C1 segment of cervical spinal cord (tissue), 14 donors: ENCODE results near the gene ARHGEF38.

Experiments used
- DNase-seq, 14 donors: peaks; one replicate each; lab custom pipeline; 2025; lab: John Stamatoyannopoulos, UW

ARHGEF38 gene

DNA sequence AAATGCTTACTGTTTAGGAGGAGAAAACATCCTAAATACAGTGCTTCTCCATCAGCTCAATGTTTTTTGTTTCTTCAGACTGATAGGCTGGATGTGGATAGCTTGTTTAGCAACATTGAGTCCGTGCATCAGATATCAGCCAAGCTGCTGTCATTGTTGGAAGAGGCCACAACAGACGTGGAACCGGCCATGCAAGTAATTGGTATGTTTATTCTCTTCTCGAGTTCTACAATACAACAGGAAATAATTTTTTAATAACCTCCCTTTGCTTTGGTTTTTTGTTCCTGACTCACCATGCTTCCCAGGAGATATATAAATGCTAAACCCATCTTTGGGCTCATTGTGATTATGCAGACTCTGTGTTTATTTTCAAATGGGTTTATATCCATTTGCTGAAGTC is 60.9 kb downstream of the ARHGEF38 start:
- DNase-seq, result no peak

DNA sequence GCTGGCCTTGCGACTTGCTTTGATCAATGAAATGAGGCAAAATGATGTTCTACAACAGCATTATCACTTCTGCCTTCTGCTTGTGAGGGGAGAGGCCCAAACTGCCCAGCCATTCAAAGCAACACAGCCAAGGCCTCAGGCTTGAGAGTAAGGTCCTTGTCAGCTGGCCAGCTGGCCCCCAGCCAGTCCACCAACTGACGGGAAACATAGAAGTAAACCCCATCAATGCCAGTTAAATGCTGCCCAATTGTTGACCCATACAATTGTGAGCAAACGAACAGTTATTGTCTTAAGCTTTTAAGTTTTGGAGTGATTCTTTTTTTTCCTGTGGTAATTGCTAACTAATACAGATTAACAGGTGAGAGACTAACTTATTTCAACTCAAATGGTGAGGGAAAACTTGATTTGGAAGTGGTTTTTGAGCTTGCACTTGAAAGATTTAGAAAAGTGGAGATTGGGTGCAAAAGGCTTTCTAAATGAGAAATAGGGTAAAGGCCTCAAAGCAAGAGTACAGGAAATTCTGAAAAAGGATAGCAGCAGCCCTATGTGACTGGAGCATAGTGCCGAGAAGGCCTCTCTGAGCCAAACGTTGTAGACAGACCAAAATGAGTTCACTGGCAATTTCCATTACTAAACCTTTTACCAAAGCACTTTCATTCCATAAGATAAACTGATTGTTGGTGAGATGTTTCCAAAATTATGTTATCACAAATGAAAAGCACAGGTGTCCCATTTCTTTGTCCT is 66.9 kb downstream of the ARHGEF38 start:
- DNase-seq, result peak in 6 of 14 donors; percentile 3 to 63 (median 18)

DNA sequence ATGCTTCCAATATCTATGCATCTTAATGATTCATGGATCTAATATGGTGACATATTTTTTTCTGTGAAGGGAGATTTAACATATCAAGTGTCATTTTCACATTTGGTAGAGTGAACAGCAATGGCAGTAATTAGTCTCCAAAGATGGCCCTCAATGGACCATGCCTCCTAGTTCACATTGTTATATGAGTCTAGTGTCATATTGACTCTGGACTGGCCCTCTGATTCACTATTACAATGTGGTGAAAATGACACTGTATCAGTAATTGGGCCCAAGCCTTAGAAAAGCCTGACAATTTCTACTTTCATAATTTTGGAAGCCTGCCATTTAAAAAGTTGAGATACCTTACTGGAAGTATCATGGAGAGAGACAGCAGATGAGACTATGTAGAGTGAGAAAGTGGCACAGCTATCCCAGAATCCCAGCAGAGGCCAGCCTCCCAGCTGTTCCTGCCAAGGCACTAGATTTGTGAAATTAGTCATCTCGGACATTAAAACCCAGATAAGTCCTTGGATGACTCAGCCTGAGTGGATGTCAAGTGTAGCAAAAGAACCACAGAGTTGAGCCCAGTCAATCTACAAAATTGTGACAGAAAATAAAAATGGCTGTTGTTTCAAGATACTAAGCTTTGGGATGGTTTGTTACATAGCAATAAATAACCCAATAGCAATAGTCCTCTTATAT is 68.4 kb downstream of the ARHGEF38 start:
- no peak for DNase-seq

DNA sequence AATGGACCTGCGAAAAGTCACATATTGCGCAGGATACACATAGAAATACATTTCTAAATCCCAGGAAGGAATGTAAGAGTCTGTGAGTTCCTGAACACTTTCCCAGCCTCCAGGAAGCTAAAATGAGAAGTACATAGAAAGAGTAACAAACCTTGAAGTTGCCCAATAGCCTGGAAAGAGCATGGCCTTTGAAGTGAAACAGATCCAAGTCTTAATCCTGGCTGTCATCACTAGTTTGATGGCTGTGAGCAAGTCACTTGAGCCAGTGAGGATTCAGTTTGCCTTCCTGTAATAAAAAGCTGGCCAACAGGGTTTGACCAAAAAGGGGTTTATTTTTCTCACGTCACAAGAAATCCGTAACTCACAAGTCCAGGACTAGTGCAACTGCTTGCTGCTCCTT is 69.8 kb downstream of the ARHGEF38 start:
- DNase-seq, result no peak

DNA sequence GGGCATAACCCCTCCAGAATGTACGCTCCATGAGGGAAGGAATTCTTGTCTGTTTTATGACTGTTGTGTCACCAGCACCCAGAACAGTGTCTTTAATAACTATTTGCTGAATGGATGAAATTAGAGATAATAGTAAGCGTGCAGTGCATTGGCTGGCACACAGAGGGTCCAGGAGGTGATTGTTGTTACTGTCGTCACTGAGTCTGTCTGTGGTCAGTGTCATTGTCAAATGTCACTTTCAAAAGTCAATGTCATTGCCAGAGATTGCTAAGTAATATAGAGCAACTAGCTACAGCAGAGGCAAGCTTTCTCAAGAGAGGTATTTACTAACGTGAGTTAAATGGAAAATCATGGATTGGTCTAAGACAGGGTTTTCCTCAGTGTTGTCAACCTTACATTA is 70.7 kb downstream of the ARHGEF38 start:
- no peak for DNase-seq

DNA sequence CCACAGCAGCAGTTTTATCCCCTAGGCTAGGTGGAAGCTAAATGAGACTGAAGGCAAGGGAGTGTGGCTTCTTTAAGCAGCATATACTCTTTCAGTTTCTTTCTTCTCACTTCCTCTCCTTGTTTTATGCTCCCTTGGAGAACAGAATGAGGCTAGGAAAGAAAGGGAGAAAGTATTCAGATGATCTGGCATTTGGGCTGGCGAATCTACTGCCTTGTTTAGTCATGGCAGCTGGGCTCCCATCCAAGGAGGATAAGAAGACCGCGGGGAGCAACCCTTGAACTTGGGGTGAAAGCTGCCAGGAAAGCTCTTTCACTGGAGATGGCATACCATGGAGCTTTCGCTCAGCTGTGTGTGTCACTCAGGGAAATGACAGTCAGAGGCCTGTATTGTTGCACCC is 72.1 kb downstream of the ARHGEF38 start:
- peak in 2 of 14 donors; percentile 4 to 41 for DNase-seq

DNA sequence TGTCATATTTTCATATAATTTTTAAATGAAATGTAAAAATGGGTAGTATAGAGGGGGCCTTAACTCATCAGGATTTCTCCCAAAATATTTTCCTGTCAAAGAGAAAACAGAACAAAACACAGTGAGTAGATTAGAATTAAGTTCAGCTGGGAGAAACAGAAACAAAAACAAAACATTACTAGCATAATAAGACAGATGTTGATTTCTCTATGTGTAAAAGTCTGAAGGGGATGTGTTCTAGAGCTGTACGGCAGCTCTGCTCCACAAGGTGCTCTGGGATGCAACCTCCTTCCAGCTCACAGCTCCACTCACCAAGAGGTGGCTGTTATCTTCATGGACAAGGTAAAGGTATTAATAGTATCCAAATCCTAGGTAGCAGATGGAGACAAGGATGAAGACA is 72.8 kb downstream of the ARHGEF38 start:
- DNase-seq, result no peak

DNA sequence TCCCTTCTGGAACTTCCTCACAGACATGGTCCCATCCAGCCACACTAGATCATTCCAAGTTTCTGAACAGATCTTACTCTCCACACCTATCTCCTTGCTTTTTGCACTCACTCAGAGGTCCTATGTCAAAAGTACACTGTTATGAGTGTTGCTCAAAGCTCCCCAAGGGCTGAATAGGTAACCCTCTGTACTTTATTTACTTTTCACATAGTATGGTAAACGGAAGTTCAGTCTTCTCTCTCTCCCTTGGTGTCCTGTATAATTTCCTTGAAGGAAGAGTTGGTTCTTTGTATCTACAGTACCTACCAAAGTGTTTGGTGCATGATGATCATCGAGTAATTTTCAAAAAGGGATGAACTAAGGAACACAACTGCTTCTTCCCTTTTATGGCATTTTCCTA is 74.4 kb downstream of the ARHGEF38 start:
- no peak for DNase-seq

DNA sequence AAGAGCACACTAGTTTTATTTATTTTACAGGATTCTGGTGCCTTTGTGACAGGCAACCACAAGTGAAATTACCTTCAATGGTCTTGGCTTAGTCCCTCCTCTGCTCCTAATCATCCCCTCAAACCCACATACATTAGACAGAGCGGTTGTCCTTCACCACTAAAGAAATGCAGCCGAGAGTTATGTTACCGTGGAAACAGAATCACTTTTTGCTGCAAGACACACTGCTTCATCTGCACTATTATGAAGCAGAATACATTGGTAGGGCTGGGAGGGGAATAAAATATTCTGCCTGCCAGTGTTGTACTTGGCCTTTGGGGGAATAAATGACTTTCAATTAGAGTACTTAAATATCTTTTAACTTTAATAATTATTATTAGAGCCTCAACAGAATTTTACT is 75.2 kb downstream of the ARHGEF38 start:
- DNase-seq, result no peak

DNA sequence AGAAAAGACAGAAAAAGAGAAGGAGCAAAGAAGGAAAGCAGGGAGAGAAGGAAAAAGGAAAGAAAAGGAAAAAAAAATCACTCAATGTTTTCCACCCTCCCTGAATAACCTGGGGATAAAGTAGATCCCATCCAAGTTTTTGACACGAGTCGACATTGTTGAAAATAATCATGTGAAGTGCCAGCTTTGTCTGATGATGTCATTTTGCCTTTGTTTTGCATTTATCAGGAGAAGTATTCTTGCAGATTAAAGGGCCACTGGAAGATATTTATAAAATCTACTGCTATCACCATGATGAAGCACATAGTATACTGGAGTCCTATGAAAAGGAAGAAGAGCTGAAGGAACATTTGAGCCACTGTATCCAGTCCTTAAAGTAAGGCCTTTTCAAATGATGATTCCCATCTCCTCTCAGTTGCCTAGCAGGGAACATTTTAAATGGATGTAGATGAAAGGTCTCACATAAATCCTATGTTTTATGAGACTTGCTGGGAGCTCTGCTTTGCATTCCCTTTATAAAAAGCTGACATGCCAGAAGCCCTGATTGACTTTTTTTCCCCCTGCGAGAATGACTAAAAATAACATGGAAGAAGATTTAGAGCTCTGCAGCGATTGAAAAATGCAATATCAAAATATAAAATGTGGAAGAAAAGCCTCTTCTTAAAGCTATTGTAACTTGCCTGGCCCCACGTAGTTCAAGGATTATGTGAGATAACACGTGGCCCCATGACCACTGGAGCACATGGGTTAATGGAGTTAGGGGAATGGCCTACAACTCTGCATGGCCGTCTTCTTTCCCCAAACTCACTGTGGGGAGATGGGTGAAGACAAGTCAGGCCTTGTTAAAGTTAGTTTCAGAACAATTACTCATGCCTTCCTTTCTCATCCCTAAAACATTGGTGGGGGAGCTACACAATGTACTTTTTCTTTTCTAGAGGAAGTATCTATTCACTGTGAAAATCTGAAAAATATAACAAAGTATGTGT is 78.5 kb downstream of the ARHGEF38 start:
- DNase-seq, result no peak

DNA sequence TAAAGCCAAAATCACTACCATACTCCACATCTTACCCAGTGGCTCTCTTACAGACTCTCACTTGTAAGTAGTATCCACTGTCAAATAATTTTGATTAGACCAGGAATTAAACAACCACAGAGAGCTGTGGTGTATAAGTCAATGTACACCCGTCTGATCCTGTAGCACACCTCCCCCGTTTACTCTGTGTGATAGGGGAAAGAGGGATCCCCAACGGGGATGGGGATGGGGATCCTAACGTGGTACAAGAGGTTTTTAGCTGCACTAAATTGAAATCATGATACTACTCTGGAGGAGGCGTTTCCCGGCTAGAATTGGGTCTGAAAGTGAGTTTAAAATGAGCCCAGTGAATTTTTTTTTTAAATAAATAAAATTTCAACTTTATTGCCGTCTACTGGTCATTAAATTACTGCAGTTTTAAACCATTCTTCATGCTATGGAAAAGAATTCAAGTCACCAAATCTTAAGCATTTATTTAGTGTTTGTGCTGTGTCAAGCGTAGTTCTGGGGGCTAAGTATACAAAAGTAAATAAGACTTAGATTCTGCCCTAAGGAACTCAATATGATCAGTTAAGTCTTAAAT is 79.5 kb downstream of the ARHGEF38 start:
- DNase-seq, result no peak

DNA sequence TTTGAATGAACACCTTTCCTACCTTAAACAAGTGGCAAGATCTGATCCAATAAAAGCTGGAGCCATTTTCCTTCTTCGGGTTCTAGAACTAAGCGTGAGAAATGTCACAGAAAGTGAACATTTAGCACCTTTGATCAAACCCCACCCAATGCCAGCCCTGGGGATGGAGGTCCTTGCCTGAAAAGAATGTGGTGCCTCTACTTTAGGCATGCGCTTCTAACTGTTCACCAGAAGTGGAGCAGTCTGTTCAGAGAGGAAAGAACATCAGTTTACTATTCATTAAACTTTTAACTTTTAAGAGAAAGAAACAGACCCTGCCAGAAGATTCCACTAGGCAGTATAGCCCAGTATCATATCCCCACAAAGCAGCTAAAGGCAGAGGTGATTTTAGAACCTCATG is 80.2 kb downstream of the ARHGEF38 start:
- no peak for DNase-seq

DNA sequence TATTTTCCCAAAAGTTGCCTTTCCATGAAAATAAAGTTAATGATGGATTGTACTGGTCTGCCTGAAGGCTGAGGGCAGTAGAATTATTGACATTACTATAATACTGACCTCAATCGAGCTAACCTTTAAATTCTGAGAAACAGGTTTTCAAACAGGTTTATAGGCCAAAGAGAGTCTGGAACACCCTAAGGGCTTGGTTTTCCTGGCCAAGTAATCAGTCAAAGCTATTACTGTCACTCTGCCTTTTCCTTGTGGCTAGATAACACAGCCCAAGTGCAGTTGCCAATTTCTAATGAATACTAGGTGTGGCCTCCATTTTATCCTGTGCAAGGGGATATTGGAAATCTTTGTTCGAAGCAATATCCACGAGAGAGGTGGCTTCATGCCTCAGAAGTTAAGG is 80.8 kb downstream of the ARHGEF38 start:
- DNase-seq, result no peak

DNA sequence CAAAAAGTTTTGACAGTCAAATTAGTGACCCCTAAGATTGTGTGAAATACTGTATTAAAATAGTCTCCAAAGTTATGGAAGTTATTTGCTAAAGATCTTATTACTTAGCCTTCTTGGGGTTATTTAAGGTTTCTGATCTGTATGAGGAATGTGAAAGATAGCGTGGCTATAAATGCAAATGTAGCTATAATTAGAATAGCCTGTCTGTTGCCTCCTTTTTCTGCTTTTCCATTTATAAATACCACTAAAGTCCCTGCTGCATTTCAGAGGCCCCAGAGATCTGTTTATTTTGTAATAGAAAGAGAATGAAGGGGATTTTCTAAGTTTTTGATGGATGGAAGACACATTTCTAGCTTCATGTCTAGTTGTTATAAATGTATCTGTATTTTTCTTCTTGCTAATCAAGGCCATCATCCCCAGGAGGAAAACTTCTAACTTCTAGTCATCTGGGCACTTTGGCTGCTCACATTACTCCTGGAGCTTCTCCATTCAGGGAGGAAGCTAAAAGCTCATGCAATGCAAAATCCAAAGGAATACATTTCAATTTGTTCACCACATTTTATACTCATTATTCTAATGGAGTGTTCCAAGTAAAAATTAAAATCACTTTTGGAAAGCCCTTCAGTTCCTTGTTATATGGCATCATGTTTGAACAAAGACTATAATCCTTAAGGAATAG is 82.1 kb downstream of the ARHGEF38 start:
- DNase-seq, result no peak

DNA sequence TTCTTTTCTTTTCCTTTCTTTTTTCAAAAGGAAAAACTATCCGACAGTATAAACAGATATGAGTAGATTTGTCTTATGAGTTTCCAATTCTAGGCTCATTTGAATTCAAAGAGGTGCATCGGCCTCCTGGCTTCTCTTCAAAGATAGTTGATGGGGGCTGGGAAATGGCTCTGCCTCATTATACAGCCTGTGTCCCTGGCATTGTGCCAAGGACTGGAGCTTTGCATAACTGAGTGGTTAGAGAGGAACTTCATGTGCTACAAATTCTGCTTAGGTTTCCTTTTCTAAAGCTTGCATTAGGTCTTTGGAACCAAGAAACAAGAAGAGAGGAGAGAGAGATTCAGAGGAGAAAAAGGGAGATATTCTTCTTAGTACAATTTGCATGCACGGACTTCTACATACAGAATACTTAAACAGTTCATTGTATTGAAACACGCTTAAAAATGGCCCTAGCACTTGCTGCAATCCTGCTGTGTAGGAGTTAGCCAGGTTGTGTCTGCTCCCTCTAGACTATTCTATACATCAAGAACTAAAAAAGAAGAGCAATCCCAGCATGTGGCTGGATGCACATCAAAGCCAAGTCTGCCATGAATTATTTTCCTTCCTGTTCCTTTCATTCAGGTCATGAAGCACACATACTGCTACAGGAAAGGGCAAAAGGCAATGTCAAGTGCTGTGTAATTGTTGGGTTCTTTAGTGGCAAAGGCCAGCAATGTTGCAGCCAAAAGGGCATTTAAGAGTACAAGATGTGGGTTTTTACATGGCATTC is 85.2 kb downstream of the ARHGEF38 start:
- peak in 11 of 14 donors; percentile 24 to 67 (median 47) for DNase-seq

DNA sequence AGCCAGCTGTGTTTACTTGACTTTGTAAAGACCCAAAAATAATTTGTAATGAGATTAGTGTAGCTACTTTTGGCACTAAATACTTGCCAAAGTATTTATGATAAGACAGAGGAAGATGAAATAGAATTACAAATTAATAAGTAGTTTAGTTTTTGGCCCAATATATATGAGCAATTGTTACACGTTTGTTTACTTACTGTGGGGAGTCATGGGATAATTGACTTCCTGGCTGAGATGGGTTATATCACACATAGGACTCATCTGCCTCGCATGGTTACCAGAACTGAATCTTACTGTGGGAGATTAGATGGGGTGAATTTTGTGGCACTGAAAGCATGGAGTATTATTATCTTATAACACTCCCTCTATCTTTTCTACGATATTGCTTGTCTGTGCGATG is 89.4 kb downstream of the ARHGEF38 start:
- no peak for DNase-seq

DNA sequence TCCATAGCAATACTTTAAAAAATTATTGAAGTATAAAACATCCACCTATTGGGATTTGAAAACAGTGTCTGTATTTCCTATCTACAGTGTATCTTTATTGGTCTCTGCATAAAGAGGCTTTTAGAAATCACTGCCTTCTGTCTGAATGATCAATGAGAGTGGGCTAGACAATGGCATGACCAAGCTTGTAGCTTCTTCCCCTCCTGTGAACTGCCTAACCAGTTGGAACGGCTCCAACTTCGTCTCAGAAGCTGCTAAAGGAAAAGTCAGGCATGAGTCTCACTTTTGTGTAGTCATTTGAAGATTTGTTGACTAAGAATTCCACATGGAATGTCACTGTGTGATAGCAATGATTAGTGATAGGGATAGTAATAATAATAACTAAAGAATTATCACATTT is 91.8 kb downstream of the ARHGEF38 start:
- DNase-seq, result no peak

DNA sequence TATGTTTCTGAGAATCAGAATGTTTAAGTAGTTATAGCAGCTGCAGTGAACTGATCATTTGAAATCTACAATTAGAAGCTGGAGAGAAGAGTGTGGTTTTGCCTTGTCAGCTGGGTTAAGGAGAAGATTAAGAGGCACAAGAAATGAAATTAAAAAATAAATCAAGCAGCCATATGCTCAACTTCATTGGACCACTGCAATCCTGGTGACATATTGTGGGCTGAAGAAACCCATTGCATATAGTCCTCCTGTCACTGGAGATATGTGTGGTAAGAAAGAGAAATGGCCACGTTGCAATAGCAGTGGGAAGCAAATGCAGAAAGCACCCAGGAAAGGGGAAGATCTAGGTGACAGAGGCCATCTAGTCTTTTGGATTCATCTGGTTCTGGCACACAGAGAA is 93.0 kb downstream of the ARHGEF38 start:
- no peak for DNase-seq

DNA sequence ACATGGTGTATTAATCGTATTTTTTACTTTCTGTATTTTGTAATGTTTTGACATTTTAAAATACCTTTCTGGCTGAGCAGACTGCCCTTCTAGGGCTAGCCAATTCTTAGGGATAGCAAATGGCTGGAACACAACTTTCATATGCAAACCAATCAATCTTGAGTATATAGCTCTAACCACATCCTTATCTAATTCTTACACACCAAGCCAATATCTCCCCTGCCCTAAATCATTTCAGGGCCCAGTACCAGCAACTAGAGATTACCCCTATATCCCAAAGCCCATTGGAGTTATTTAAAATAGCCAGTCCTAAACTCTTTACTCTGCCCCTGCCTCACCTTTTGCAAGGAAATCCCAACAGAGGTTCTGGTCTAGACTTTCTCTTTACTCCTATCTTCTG is 97.8 kb downstream of the ARHGEF38 start:
- DNase-seq, result no peak

DNA sequence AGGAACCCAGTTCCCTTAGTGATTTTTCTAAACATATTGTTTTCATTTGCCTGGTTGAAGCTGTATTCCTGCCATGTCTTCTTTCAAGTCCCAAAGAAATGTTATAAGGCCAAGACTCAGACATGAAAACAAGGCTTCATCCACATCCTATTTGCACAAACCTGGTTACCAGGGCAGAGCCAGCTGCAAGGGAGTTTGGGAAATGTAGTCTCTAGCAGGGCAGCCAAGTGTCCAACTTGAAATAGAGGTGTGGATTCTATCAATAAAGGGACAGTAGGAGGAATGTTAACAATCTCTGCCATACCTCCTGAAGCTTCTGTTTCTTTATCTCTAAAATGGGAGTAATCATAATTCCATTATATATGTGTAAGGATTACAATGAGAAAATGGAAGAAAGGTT is 99.5 kb downstream of the ARHGEF38 start:
- no peak for DNase-seq
